CD4-positive, alpha-beta T cell (primary cell): ENCODE results near the gene SRSF10. TPM values are rescaled to one million over a fixed set of nuclear protein-coding genes. Genes with fewer than 3 reads are reported as not detected.
A peak's percentile ranks its signal among the peaks of the same experiment; 100 is the strongest.
"Not testable (repeated sequence)": the region's sequence is repeated elsewhere in the genome, so short reads cannot be mapped to it uniquely, and the experiment has no call there.

Experiments used
- ATAC-seq: fragments of 200-7000 bp; cut with Tn5 transposase; one replicate; pipeline ENCODE4 v1.10.0; 2022; ENCODE audit warnings: mild to moderate bottlenecking; ENCODE audit not compliant: poor library complexity
- CTCF ChIA-PET: fragments of 350-600 bp; sonication (Branson Sonifier 250); formaldehyde crosslinking; loops from one replicate; lab custom pipeline; 2021; ENCODE audit warnings: antibody characterized with exemption, inconsistent platforms; lab: Charles Lee
- POLR2A ChIA-PET: fragments of 350-600 bp; sonication (Branson Sonifier 250); formaldehyde crosslinking; loops from one replicate; lab custom pipeline; 2021; ENCODE audit warnings: antibody characterized with exemption, inconsistent platforms; lab: Charles Lee
- DNase-seq, 14 experiments: peaks; one replicate each; pipeline ENCODE4 v3.0.0-alpha.2; 2013 to 2020; ENCODE audit warnings: mixed read lengths in 2 of 14
- H3K27ac ChIP-seq, 2 donors: one replicate each; pipeline versions ENCODE4 v1.5.1 to v1.7.0; 2013; ENCODE audit warnings: low read length in 2 of 2, low read depth in 1 of 2, mild to moderate bottlenecking in 1 of 2
- H3K27me3 ChIP-seq, 2 experiments: 1 replicate in 1 of 2; 2 replicates in 1 of 2; pipeline versions ENCODE4 v1.6.1 to v1.7.0; 2013; ENCODE audit warnings: low read length in 2 of 2, control low read depth in 1 of 2, mild to moderate bottlenecking in 1 of 2, moderate library complexity in 1 of 2; ENCODE audit not compliant: insufficient read depth in 2 of 2, control insufficient read depth in 1 of 2
- H3K36me3 ChIP-seq: one replicate; pipeline ENCODE4 v1.6.1; 2013; ENCODE audit warnings: low read length, control low read depth; ENCODE audit not compliant: insufficient read depth
- H3K4me1 ChIP-seq: one replicate; pipeline ENCODE4 v1.6.1; 2013; ENCODE audit warnings: low read length, control low read depth; ENCODE audit not compliant: insufficient read depth
- H3K4me3 ChIP-seq: one replicate; pipeline ENCODE4 v1.5.1; 2013; ENCODE audit warnings: mild to moderate bottlenecking, low read length, moderate library complexity
- H3K9me3 ChIP-seq, 2 experiments: 1 replicate in 1 of 2; 2 replicates in 1 of 2; pipeline versions ENCODE4 v1.6.1 to v1.7.0; 2013; ENCODE audit warnings: low read length in 2 of 2, mild to moderate bottlenecking in 2 of 2, control low read depth in 1 of 2, moderate library complexity in 1 of 2; ENCODE audit not compliant: control insufficient read depth in 1 of 2, insufficient read depth in 1 of 2
- H3K27ac Mint-ChIP-seq: one replicate; pipeline ENCODE4 v1.8.0; 2020; ENCODE audit warnings: mixed read lengths
- H3K27me3 Mint-ChIP-seq: one replicate; pipeline ENCODE4 v1.8.0; 2021; ENCODE audit warnings: mixed read lengths
- H3K36me3 Mint-ChIP-seq: one replicate; pipeline ENCODE4 v1.8.0; 2021; ENCODE audit warnings: low read depth, mixed read lengths
- H3K4me1 Mint-ChIP-seq: one replicate; pipeline ENCODE4 v1.8.0; 2021; ENCODE audit warnings: low read depth, mixed read lengths
- H3K4me3 Mint-ChIP-seq: one replicate; pipeline ENCODE4 v1.8.0; 2020; ENCODE audit warnings: mild to moderate bottlenecking, mixed read lengths
- H3K9me3 Mint-ChIP-seq: one replicate; pipeline ENCODE4 v1.8.0; 2020; ENCODE audit warnings: mixed read lengths
- CTCF ChIP-seq: fragments of 200-600 bp; IDR thresholded peaks from one replicate; pipeline ENCODE4 v1.8.0; 2022; ENCODE audit warnings: antibody characterized with exemption, mild to moderate bottlenecking
- intact Hi-C, 2 experiments: fragments of 100-400 bp; cut with DNase I in 1 of 2; cut with micrococcal nuclease in 1 of 2; formaldehyde crosslinking; loops; one replicate each; pipeline versions ENCODE4 v1.15.1 to v1.9.0; 2023 to 2025; cut with DNase I, micrococcal nuclease
- total RNA-seq, 174 experiments: library from RNA in 2 of 174; stranded (reverse) in 2 of 174; gene quantifications; one replicate each; pipeline ENCODE4 v1.2.3 and lab custom pipeline; 2021 to 2026

The SRSF10 gene
- total RNA-seq, 2 experiments from 2014 or later: 346 to 356 TPM

DNA sequence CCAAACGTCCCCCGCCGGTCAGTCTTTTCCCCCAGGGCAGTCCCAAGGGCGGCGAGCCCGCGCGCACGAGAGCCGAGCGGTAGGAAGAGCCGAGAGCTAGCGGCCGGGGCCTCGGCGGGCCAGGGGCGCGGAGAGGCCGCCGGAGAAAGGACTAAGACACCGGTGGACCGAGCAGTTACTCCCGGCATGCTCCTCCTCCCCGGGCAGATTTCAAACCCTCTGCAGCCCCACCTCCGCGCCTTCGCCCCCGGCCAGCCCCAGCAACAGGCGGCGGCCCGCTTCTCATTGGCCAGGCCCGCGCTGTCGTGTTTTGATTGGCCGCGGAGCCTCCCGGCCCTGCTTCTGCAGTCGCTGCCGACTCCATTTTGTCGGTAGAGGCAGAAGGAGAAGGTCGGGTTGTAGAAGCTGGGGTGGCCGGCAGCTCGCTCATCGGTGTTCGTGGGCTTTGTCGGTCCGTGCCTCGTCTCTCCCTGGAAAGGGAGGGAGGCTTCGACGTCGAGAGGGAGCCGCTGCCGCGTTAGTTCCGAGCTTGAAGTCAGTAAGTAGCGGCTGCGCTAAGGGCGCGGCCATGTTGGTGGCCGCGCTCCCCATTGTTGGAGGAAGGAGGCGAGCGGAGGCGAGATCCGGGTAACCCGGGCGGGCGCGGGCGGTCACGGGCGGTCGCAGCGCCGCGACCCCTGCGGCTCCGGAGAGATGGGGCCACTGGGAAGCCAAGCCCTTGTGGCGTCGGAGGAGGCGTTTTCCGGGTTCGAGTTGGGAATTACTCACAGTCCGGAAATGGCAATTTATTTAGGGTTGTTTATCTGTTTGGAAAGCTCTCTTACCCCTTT is 20.5 kb downstream of the SRSF10 start, which contains the start of gene PNRC2:
Gene PNRC2, plus strand, starts transcription at position 368 of the 830 bp plus-strand sequence. CDS start 1,630 bp downstream, outside the sequence.
- DNase-seq (peak; percentile 91 to 97 (median 94)), ATAC-seq (peak; percentile 80)
- Mint-ChIP-seq H3K36me3 (peaks cover 55% of the 10 kb centered on the region), H3K4me1 (peaks cover 61% of the 10 kb centered on the region), H3K27me3 (no peaks in the 10 kb centered on the region), H3K9me3 (no peaks in the 10 kb centered on the region), H3K27ac (peak within 1 kb of the TSS; percentile 100), H3K4me3 (peak within 1 kb of the TSS; percentile 100)
- no peak for TF ChIP-seq CTCF
- H3K27ac ChIP-seq: peak within 1 kb of the TSS; percentile 92 to 97
- peaks cover 18% of the 10 kb centered on the region for H3K4me1 ChIP-seq
- H3K9me3 ChIP-seq: no peaks in the 10 kb centered on the region
- CTCF ChIA-PET: interaction anchor here (0.5 to 1.5 kb wide), 9 partner anchors 8 to 708 kb away, joined by 3 to 12 read pairs (median 3); partner anchors contain the start of genes NIPAL3 and SRSF10
- peaks cover 22% of the 10 kb centered on the region for H3K36me3 ChIP-seq
- POLR2A ChIA-PET: interaction anchor here (0.7 to 8.5 kb wide), 18 partner anchors 9 to 1288 kb away, joined by 3 to 164 read pairs (median 4); partner anchors contain the start of genes ELOA, HMGCL, HNRNPR and LYPLA2
- intact Hi-C loops: loop anchor here (1.0 to 10.0 kb wide), 6 partner anchors 21 to 785 kb away; partner anchors contain the start of genes SRSF10 (in 2 of the 2), CLIC4 (in 1 of the 2), FUCA1 (in 1 of the 2) and GALE (in 1 of the 2)
- peak within 1 kb of the TSS; percentile 61 for H3K4me3 ChIP-seq
- H3K27me3 ChIP-seq: no peaks in the 10 kb centered on the region

GRCh38 chr1:23958810-23959460 is 21.2 kb downstream of the SRSF10 start:
- Histone ChIP-seq H3K4me1 (peaks cover 20% of the 10 kb centered on the region), H3K27me3 (no peaks in the 10 kb centered on the region), H3K36me3 (peaks cover 14% of the 10 kb centered on the region), H3K4me3 (peak overlapping the region; percentile 61), H3K9me3 (no peaks in the 10 kb centered on the region), H3K27ac (peak overlapping the region; percentile 92 to 97)
- intact Hi-C loops: loop anchor here (1.0 to 10.0 kb wide), 6 partner anchors 21 to 786 kb away; partner anchors contain the start of genes SRSF10 (in 2 of the 2), CLIC4 (in 1 of the 2), FUCA1 (in 1 of the 2) and GALE (in 1 of the 2)
- H3K4me3 Mint-ChIP-seq: peak overlapping the region; percentile 100
- peaks cover 57% of the 10 kb centered on the region for H3K4me1 Mint-ChIP-seq
- H3K27me3 Mint-ChIP-seq: no peaks in the 10 kb centered on the region
- DNase-seq (peak; percentile 78 to 97 (median 84)), ATAC-seq (peak; percentile 80)
- ChIA-PET CTCF (interaction anchor here (0.8 to 1.5 kb wide), 7 partner anchors 9 to 457 kb away, joined by 3 to 12 read pairs (median 4); partner anchors contain the start of genes NIPAL3 and SRSF10), POLR2A (interaction anchor here (0.7 to 8.5 kb wide), 13 partner anchors 10 to 1274 kb away, joined by 3 to 164 read pairs (median 4); partner anchors contain the start of genes ELOA, HMGCL, HNRNPR and LYPLA2)
- no peaks in the 10 kb centered on the region for H3K9me3 Mint-ChIP-seq
- peaks cover 47% of the 10 kb centered on the region for H3K36me3 Mint-ChIP-seq
- TF ChIP-seq CTCF: no peak
- H3K27ac Mint-ChIP-seq: peak overlapping the region; percentile 100

- H3K27me3 Mint-ChIP-seq, ATAC-seq, H3K36me3 ChIP-seq, H3K9me3 ChIP-seq, H3K27me3 ChIP-seq, DNase-seq, H3K9me3 Mint-ChIP-seq: not testable (repeated sequence)
- intact Hi-C loops: loop anchor here in 1 of 2 experiments (2.0 to 10.0 kb wide), 4 partner anchors 71 to 787 kb away; partner anchors contain the start of genes CLIC4, FUCA1 and GALE
- peak overlapping the region; percentile 61 for H3K4me3 ChIP-seq
- Mint-ChIP-seq H3K4me3 (peak overlapping the region; percentile 100), H3K27ac (peak overlapping the region; percentile 100), H3K4me1 (peaks cover 52% of the 10 kb centered on the region), H3K36me3 (peaks cover 40% of the 10 kb centered on the region)
- POLR2A ChIA-PET: interaction anchor here (1.0 to 8.5 kb wide), 6 partner anchors 11 to 1274 kb away, joined by 4 to 164 read pairs (median 6); partner anchors contain the start of genes RPL11, SRSF10 and SYF2
- CTCF ChIA-PET: interaction anchor here (0.8 to 1.5 kb wide), 4 partner anchors 17 to 458 kb away, joined by 3 to 4 read pairs (median 4); partner anchors contain the start of gene NIPAL3
- H3K27ac ChIP-seq: peak overlapping the region; percentile 92 to 97
- peaks cover 20% of the 10 kb centered on the region for H3K4me1 ChIP-seq
Measured at GRCh38 chr1:23958040-23958809, 21.9 kb downstream of the SRSF10 start.
